ENCODE results near the gene SENP7.

The SENP7 gene

DNA sequence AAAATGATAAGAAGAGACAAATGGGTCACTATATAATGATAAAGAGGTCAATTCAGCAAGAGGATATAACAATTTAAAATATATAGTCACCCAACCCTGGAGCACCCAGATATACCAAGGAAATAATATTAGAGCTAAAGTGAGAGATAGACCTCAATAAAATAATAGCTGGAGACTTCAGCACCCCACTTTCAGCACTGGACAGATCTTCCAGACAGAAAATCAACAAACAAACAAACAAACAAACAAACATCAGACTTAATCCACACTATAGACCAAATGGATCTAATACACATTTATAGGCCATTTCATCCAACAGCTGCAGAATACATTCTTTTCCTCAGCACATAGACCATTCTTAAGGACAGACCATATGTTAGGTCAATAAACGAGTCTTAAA is 79.4 kb downstream of the SENP7 start:
- TF ChIP-seq CTCF (conservative IDR thresholded peaks at IDR 0.05; ENCODE audit: control insufficient read depth, insufficient read depth, low read depth, low read length), result no peak
- no peak for DNase-seq (ENCODE audit: low read depth)

DNA sequence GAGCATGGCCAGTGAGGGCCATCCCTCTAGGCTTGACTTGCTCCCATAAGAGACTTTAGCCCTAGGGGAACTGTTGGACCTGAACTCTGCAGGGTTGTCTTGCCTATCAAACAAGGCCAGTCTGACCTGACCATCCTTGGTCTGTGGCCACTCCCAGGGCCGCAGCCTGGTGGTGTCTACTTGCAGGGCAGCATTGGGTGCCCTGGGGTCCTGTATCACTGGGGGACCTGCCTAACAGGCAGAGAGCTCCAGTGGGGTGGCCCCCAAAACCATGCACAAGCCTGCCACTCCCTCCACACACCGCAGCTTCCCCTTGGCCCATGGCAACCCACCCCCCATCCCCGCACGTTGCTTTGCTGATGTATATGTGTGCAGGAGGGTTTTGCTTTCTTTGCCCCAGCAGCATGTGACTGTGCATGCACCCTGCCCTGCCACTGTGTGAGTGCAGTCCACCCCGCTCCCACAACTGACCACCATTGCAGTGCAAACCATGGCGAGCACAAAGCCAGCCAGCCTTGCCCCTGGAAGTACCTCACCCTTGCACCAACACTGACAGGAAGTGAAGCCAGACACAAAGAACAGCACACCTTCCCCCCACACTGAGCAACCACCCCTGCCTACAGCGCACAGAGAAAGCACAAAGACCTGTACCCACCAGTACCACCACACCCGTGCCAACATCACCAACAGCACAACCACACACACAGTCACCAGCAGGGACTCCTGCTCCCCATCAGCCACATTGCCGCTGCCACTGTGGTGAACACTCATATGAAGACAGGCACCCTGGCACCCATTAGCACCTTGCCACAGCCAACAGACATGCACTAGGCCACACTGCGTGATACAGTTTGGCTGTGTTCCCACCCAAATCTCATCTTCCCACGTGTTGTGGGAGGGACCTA is 88.8 kb downstream of the SENP7 start:
- TF ChIP-seq CTCF (conservative IDR thresholded peaks at IDR 0.05; ENCODE audit: control insufficient read depth, insufficient read depth, low read depth, low read length), result no peak
- H3K4me3 ChIP-seq (ENCODE audit: control insufficient read depth, low read depth, low read length), result no peak overlapping the region
- no peak for DNase-seq (ENCODE audit: low read depth)

More for the DNA sequence above, 79.4 kb downstream of the SENP7 start:
- H3K4me3 ChIP-seq (ENCODE audit: control insufficient read depth, low read depth, low read length), result no peak overlapping the region

- DNase-seq (ENCODE audit: low read depth), result no peak
- no peak overlapping the region for H3K4me3 ChIP-seq (ENCODE audit: control insufficient read depth, low read depth, low read length)
- no peak for TF ChIP-seq CTCF (conservative IDR thresholded peaks at IDR 0.05; ENCODE audit: control insufficient read depth, insufficient read depth, low read depth, low read length)
Measured at GRCh38 chr3:101418851-101419250, 94.2 kb downstream of the SENP7 start.

GRCh38 chr3:101414121-101414520 is 98.9 kb downstream of the SENP7 start:
- TF ChIP-seq CTCF (conservative IDR thresholded peaks at IDR 0.05; ENCODE audit: control insufficient read depth, insufficient read depth, low read depth, low read length), result no peak
- H3K4me3 ChIP-seq (ENCODE audit: control insufficient read depth, low read depth, low read length), result no peak overlapping the region
- DNase-seq (ENCODE audit: low read depth), result no peak

- TF ChIP-seq CTCF (conservative IDR thresholded peaks at IDR 0.05; ENCODE audit: control insufficient read depth, insufficient read depth, low read depth, low read length), result no peak
- H3K4me3 ChIP-seq (ENCODE audit: control insufficient read depth, low read depth, low read length), result no peak overlapping the region
- no peak for DNase-seq (ENCODE audit: low read depth)
Measured at GRCh38 chr3:101413656-101414055, 99.4 kb downstream of the SENP7 start.

GRCh38 chr3:101391413-101391950 is 121.5 kb downstream of the SENP7 start:
- no peak for TF ChIP-seq CTCF (conservative IDR thresholded peaks at IDR 0.05; ENCODE audit: control insufficient read depth, insufficient read depth, low read depth, low read length)
- H3K4me3 ChIP-seq (ENCODE audit: control insufficient read depth, low read depth, low read length), result no peak overlapping the region
- no peak for DNase-seq (ENCODE audit: low read depth)
